GM21447 (cell line): ENCODE results near the gene KCNC2.
A peak's percentile ranks its signal among the peaks of the same experiment; 100 is the strongest.
"Not testable (repeated sequence)": the region's sequence is repeated elsewhere in the genome, so short reads cannot be mapped to it uniquely, and the experiment has no call there.

Experiments
- ATAC-seq: cut with Tn5 transposase; IDR thresholded peaks from one replicate; pipeline ENCODE4 v1.9.1; 2021; ENCODE audit not compliant: unreplicated experiment

The KCNC2 gene

DNA sequence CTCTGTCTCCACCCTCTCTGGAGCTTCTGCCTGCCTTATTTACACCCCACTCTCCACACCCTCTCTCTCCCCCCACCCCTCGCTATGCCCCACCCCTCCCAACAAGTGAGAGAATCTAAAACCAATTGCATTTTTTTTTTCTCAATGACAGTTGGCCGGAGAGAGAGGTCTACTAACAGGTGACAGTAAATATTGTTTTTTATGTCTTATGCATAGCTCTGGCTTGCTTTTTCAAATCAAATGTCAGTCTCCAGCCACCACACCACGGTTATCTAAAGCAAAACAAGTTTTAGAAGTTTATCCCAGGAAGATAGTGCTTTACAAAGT, at the start of gene KCNC2:
Gene KCNC2, minus strand, starts transcription at position 28 of the 327 bp plus-strand sequence.
- no peak for ATAC-seq

DNA sequence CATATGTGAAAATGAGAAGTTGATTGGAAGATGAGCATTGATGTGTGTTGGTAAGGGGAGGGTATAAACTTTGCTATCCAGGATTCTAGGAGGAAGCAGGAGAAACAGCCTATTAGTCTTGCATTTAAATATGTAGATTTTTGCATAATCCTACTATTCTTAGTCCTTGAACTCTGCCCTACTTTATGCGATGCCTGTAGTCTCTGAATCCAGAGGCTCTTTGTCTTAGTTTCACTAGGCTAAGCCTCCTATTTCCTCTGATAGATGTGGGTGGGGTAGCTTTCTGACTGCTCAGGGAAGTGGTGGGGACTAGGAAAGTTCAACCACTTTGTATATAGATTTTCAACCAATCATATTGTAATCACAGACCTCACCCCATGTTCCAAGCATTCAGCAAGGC, 49.5 kb upstream of the KCNC2 start:
- ATAC-seq = no peak

DNA sequence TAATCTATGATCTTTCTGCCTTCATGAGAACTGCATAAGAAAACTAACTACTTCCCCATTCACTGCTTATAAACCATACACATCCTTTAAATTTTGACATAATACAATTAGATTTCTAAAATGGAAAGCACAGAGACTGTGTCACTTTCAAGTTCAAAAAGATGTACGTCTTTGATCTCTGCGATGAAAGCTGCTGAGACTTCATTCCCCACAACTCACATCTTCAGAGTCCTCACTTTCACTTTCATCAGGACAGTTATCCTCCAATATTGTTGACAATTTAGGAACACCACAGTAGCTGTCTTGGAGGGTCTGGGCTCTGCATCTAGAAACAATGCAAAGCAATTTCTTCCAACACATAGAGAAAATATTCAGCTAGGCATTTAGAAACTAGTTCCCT, 47.9 kb upstream of the KCNC2 start:
- ATAC-seq = no peak

DNA sequence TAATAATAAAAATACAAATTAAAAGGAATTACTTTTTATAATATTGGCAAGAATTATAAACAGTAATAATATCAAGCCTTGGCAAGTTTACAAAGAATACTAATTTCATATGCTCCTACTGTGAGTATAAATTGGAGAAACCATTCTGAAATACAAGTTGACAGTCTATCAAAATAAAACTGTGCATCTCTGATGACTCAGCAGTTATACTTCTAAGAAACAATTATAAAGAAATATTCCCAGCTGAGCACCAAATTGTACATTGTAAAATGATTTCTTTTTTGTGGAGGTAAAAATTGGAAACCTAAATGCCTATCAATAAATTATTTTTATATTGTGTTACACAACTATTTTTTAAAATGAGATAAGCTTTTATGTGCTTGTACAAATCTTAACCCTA, 35.5 kb upstream of the KCNC2 start:
- ATAC-seq = no peak

DNA sequence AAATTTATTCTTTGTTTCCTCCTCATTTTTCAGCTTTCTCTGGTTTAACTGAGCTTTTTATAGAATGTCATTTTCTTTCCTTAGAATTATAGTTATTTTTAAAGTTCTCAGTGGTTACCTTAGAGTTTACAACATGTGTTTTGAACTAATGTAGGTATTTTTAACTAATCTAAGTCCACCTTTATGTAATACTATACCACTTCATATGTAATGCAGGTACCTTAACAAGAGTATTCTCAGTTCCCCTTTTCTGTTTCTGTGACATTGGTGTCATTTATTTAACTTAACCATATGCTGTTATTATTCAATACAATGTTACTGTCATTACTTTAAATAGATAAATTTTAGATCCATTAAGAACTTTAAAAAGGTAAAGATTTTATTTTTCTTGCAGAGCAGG, 30.3 kb upstream of the KCNC2 start:
- peak; percentile 94 for ATAC-seq

DNA sequence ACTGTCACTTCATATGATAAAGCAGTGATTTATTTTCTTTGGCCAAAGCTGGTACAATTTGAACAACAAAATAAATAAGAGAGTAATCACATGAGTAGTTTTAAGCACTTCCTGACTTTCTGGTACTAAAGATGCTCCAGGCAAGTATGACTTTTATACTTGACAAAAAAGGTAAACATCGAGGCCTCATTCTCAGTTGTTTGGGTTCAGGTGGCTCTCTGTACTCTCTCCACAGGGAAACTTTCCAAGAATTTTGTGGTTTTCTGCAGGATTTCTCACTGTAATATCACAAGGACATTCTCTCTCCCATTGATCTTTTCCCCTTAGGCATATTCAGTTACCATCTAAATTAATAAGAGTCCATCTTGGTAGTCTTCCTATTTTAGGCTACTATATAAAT, 26.6 kb upstream of the KCNC2 start:
- ATAC-seq = no peak

DNA sequence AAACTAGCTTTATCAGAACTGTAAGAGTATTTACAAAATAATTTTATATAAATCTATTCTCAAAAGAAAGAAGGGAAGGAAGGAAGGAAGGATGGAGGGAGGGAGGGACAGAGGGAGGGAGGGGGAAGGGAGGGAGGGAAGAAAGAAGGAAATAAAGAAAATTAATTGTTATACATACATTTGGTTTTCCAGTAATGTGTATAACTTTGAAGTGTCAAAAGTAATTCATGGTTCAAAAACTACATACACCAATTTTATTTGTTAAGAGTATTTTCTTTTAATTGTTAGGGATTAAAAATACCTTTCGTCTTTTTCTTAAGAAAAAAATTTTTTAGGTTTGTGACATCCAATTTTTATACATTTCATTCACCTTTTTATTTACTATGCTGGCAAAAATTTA, 17.5 kb upstream of the KCNC2 start:
- ATAC-seq = no peak

DNA sequence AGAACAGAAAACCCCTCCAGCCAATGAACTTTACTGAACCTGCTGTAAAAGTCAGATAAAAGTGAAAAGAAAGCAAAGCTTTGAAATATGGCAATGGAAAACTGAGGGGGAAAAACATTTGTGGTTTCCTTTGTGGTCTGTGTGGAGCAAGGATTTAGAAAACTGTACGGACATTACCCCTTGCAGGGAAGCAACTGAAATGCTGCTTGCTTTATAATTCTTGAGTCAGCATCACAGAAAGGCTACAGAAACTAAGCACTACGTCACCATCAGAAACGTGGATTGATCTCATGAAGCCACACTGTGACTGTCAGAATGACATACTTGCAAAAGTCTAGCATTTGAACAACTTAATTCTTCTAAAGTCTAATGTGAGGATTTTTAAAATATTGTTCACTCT, 2.4 kb upstream of the KCNC2 start:
- ATAC-seq = no peak

DNA sequence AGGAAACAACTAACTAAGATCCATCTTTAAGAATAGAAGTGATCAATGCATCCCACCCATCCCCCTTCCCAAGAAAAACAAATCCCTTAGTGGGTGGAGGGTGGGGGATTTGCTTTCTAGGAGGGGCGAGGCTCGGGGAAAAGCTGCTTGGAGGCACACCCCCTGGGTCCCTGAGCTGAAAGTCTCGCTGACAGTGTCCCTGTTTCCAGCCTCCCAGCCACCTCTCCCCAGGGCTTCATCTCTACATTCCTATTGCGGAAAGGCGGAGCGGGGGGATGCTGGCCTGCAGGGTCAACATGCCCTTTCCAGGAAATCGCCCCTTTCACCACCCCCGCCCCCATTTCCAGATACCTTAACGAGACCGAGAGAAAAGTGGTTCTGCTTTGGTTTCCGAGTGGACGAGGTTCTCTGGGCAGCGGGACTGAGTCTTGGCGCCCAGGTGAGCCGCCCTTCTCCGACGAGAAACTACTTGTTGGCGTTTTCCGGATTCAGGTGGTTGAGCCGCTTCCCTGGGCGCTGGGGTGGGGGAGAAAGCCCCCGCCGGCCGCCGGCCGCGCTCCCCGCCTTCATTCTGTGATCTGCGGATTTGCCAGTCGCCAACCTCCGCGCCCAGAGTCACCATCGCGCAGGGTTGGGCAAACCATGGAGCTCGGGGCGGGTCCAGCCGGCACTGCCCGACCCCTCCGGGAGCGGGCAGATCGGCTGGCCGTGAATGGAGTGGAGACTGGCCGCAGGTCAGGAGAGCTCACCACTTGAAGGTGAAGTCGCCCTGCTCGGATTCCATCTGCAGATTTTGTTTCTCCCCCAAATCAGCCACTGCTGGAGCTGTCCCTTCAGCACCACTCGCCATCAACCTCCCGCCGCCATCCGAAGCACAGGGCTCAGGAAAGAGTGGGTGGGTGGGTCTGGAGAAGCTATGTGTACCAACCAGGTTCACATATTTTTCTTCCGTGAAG, 505 bp downstream of the KCNC2 start:
- ATAC-seq = no peak

DNA sequence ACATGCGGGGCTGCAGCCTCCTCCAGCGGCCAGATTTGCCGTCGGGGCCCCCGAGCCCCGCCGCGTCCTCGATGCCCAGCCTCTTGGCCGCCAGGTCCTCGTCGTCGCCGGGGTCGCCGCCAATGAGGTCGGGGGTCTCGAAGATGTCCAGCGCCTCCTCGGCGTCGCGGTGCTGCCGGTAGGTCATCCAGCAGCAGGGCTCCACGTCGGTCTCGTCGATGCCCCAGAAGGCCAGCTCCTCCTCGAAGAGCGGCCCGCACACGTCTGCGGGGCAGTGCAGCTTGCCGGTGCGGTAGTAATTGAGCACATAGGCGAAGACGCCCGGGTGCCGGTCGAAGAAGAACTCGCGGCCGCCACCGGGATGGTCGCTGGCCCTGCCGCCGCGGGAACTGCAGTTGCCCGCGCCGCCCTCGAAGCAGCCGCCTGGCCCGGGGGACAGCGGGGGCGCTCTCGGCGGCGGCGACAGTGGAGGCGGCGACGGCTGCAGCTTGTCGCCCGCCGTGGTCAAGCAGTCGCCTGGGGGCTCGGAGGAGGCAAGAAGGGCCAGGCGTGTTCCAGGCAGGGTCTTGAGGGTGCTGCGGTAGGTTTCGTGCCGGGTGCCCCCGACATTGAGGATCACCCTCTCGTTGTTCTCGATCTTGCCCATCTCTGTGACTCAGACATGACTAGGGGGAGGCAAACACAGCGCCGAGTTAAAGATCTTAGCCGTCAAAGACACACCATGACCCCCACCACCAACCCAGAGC, 2.1 kb downstream of the KCNC2 start:
- ATAC-seq = no peak

DNA sequence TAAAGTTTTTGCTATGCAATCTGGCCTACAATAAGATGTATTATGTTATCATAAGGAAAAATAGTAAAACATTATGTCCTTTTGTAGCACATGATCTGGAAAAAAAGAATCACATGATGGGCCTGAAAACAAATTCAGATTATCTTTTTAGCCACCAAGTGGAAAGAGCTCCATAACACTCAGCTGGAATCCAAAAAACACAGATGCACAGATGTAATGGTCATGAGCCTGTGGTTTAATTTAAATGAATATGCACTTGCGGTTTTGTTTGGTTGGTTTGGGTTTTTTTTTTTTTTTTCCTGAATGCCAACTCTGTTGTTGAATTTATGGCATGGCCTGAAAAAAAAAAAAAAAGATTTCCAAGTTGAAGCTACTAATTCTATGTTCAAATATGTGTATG, 4.1 kb downstream of the KCNC2 start:
- ATAC-seq = no peak

DNA sequence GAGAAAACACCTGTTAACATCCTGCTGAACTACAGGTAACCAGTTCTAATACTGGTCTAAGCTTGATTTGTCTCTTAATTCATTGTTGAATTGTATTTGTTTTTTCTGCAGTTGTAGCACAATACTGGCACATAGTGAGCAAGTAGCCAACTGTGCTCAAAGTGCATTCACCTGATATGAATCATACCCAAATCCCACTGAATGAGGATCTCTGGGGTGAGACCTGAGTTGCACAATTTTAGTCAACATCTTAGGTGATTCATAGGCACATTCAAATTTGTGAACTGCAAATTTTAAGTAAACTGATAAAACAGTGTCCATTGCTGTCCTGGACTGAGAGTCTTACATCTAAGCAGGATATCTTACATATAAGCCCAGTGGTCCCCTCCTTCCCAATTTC, 12.8 kb downstream of the KCNC2 start:
- no peak for ATAC-seq

DNA sequence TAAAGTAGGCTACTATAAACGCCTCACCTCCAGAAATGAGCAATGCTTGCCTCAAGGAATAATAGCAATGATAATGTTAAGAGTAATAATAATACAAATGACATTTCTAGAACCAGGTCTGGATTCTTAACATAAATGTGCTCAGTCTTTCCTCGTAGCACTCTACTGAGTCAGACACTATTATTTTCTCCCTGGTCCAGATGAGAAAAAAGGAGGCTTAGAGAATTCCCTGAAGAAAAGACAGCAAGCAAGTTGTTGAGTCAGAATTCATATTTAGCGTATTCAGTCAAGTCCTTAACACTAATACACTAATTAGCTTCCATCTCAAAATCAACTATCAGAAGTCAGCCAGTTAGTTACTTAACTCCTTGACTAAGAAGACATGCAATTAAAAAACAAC, 13.2 kb downstream of the KCNC2 start:
- no peak for ATAC-seq

DNA sequence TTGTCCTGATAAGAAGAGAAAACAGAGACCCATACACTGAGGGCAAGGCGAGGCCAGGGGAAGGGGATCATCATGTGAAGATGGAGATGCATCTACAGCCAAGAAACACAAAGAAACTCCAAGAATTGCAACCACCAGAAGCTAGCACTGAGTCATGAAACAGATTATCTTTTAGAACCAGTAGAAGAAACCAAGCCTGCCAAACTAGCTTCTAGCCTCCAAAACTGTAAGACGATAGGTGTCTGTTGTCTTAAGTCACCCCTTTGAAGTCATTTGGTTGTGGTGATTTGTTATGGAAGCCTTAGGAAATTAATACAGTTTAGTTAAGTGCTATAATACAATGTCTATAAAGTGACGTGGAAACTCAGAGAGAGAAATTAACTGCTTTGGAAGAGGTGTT, 15.4 kb downstream of the KCNC2 start:
- ATAC-seq = no peak

DNA sequence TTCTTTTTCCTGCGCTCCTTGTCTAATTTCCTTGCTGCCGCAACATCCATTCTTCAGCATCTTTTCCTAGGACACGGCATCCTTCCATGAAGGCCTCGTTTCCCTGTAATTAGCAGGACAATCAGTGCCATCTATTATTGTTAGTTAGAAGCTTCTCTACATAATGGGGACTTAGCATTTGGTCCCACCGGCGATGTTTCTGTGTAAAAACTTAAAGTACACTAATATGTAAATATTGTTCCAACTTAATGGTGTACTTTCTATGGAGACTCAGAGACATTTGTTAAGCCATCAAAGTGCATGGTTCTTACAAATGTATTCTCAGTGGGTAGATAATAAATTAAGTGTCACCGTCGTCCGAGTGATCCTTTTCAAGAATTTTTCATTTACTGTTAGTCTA, 17.4 kb downstream of the KCNC2 start:
- no peak for ATAC-seq

DNA sequence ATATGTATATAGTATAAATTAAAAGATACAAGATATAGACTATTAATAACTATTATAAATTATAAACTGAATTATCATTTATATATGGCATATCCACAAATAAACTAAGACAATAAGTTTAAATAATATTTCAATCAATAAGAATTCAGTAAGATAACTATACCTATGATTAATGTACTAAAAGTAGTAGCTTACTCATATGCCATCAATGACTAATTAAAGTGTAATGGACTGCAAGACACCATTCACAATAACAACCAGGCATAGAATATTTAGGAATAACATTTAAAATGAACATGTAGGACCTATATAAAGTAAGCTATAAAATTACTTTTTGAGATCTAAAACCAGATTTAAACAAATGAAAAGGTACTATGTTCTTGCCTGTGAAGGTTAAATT, 18.8 kb downstream of the KCNC2 start:
- ATAC-seq = no peak

DNA sequence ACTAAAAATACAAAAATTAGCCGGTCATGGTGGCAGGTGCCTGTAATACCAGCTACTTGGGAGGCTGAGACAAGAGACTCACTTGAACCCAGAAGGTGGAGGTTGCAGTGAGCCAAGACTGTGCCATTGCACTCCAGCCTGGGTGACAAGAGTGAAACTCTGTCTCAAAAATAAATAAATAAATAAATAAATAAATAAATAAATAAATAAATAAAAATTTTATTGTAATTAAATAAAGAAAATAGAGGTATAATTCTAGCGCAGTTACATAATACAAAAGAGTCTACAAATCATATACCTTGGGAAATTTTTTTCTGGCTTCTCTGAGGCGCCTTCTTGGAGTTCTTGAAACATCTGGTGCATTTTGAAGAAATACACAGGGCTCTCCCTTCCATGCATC, 23.8 kb downstream of the KCNC2 start:
- not testable (repeated sequence) for ATAC-seq

DNA sequence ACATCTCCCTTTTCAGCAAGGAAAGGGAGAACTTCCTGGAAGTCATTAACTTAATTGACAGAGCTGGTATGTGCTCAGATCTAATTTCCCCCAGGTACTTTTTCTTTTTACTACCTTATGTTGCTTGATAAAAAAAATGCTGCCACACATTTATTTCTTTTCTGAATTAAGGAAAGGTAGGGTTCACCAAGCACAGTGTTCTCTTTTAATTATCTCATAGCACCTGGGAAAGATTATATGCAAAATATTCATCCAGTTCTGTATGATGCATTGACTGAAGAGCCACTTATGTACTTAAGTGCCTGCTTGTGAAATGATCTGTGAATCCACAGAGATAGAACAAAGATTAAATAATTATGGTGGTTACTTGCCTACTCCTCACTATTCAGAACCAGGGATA, 25.1 kb downstream of the KCNC2 start:
- ATAC-seq = no peak

DNA sequence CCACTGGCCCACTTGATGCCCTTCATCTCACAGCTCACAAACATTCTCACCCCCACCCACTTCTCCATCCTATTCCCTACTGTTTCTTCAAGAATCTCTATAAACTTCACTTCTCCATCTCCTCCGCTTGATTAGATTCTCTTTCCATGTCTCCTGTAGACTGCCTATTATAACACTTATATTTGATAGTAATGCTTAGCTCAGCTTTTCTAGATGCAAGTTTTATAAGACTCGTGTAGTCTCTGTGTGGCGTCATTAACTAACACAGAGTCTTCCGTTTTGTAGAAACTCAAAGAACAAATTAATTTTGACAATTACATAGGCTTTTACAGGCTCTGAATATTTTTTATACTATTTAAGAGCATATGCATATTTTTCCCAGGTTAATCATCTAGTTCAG, 25.7 kb downstream of the KCNC2 start:
- ATAC-seq = no peak

DNA sequence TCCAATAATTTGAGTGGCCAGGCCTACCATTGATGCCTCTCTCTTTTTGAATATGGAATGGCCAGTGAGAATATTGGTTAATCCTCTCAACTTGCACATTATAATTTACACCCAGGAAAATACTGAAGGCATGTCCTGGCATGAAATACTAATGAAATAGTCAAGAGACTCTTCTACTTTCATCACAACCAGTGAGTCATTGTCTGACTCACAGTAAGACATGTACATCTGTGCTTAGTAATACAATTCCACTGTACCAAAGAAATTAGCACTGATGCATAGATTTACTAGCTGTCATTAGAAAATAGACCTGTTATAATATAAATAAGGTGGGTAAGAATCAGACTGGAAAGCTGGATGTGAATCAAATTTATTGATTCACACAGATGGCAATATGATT, 31.6 kb downstream of the KCNC2 start:
- ATAC-seq = peak; percentile 83

DNA sequence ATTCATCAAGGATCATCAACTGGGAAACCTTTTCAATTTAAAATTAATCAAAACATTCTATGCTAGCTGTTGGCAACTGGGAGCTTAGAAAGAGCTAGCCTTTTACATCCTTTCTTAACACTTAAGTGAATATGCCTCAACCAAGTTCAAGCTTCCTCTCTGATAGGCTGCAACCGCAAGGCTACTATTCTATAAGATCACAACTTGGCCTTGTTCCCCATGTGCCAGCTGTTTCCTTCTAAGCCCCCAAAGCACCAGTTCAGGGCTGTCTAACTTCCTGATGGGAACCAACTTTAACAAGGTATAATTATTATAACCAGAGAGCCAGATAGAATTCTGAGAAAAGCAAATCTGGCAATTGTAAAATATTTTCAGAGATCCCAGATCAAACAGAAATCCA, 37.0 kb downstream of the KCNC2 start:
- ATAC-seq = no peak

DNA sequence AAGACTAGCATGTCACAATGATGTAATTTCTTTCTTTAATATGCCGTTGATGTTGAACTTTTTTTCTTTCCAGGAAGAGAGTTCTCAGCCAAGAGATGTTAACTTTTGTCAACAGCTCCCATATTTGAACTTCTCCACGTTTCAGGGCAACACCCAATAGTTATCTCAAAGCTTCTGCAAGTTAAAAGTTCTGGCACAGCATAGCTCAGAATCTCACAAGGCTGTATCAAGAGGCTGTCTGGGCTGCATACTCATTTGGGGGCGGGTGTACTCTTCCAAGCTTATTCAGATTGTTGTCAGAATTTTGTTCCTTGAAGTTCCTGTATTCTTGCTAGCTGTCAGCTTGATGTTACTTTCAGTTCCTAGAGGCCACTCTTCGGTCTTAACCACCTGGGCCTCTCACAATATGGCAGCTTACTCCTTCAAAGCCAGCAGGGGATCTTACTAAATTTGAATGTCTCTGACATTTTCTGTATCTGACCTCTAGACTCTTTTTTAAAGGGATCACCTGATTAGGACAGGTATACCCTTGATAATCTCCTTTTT, 38.9 kb downstream of the KCNC2 start:
- no peak for ATAC-seq
